Ectodermal cell (in vitro differentiated cells): Measurements from ENCODE around the gene USP49.

ENCODE experiments used
- H3K27ac ChIP-seq: 2 replicates; pipeline ENCODE4 v1.7.0; 2013; ENCODE audit warnings: mild to moderate bottlenecking, low read depth, low read length; ENCODE audit not compliant: insufficient read depth, poor library complexity, severe bottlenecking
- H3K27me3 ChIP-seq: 2 replicates; pipeline ENCODE4 v1.7.0; 2013; ENCODE audit warnings: mild to moderate bottlenecking, low read length; ENCODE audit not compliant: insufficient read depth, control insufficient read depth, poor library complexity, severe bottlenecking
- H3K36me3 ChIP-seq: one replicate; pipeline ENCODE4 v1.7.0; 2013; ENCODE audit warnings: low read length; ENCODE audit not compliant: control insufficient read depth, insufficient read depth
- H3K4me1 ChIP-seq: one replicate; pipeline ENCODE4 v1.7.0; 2013; ENCODE audit warnings: low read length; ENCODE audit not compliant: control insufficient read depth, insufficient read depth
- H3K4me3 ChIP-seq: 2 replicates; pipeline ENCODE4 v1.7.0; 2013; ENCODE audit warnings: low read depth, low read length, control low read depth; ENCODE audit not compliant: insufficient read depth
- H3K9me3 ChIP-seq: 2 replicates; pipeline ENCODE4 v1.7.0; 2013; ENCODE audit warnings: mild to moderate bottlenecking, low read length, moderate library complexity; ENCODE audit not compliant: control insufficient read depth
- WGBS, 2 experiments: methylation state at CpG; one replicate each; pipeline ENCODE4 v1.1.7; 2013; ENCODE audit warnings: missing lambda C conversion rate in 2 of 2; 5-methylcytosine and 5-hydroxymethylcytosine counted together

USP49 gene

DNA sequence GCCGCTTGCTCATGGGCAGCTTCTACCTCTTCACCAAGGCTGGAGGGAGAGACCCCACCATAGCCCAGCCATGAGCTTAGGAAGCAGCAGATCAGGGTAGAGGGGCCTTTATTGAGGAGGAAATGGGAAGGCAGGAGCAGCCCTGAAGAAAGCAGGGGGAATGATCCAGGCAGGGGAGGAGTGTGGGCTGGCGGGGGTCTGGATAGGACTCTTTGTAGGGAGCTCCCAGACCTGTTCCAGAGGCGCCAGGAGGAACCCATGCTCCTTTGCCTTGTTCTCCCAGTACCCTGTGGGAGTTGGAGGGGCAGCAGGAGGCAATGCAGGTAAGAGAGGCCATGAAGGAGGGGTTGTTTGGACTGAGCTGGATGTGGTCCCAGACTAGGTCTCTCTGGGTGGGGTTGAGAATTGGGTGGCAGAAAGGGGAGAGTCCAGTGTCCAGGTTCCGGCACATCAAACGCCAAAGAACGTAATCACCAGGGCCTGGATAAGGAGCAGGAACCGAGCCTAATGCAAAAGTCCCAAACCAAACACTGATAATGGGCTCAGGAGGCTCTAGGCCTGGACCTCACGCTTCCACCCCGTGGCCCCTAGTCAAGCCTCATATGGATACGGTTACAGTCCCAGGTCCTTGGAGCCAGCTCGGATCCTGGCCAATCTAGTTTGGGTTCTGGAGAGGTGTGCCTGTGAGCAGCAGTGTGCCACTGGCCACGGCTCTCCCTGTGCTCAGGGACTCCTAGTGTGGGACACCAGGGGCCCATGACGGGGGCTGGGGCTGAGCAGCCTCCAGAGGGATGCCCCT is 135.9 kb downstream of the USP49 start:
- Histone ChIP-seq H3K27ac (no peak overlapping the region), H3K27me3 (no peaks in the 10 kb centered on the region), H3K36me3 (no peaks in the 10 kb centered on the region), H3K4me3 (no peak overlapping the region), H3K9me3 (no peaks in the 10 kb centered on the region), H3K4me1 (no peaks in the 10 kb centered on the region)
- WGBS, 2 experiments, result 94% methylated on average over 13 of the region's 13 CpGs

DNA sequence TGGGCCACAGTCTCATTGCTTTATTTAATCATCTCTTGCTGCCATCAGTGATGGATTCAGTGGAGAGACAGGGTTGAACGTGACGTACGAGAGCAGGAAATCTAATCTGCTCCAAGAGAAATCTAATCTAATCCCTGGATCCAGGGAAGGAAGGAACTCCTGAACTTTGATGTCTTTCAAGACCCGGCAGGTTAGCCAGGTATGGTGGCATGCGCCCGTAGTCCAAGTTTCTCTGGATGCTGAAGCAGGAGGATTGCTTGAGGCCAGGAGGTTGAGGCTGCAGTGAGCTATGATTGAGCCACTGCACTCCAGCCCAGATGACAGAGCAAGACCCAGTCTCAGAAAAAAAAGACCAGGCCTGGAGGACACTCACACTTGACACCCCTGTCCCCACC is 136.5 kb downstream of the USP49 start:
- H3K36me3 ChIP-seq, result no peaks in the 10 kb centered on the region
- 95 to 96% methylated on average over 6 of the region's 6 CpGs for WGBS, 2 experiments
- H3K9me3 ChIP-seq, result no peaks in the 10 kb centered on the region
- H3K27me3 ChIP-seq, result no peaks in the 10 kb centered on the region
- no peak overlapping the region for H3K4me3 ChIP-seq
- no peaks in the 10 kb centered on the region for H3K4me1 ChIP-seq
- H3K27ac ChIP-seq, result no peak overlapping the region

DNA sequence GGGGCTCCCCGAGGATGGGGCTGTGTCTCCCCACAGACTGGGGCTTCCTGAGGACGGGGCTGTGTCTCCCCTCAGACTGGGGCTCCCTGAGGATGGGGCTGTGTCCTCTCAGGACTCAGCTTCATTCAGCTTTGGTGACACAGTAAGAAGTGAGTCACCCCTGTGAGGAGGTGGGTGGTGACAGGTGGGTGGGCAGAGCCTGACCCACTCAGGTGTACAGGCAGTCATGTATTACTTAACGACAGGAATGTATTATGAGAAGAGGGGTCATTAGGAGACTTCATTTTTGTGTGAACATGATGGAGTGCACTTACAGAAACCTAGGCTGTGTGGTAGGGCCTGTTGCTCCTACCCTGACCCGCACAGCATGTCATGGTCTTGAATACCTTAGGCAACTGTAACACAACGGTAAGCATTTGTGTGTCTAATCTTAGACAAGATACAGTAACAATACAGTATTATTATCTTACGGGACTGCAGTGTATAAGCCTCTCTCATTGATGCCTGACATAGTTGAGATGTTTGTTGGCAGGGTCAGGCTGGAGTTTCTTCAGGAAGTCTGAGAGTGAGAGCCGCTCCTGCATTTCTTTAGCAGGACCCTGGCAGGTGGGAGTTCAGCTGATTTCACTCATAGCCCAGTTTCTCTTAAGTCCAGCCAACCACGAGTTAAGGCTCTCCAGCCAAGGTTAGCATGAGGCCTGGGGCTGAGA is 137.1 kb downstream of the USP49 start:
- Histone ChIP-seq H3K27me3 (no peaks in the 10 kb centered on the region), H3K27ac (no peak overlapping the region), H3K4me1 (no peaks in the 10 kb centered on the region), H3K9me3 (no peaks in the 10 kb centered on the region), H3K4me3 (no peak overlapping the region), H3K36me3 (no peaks in the 10 kb centered on the region)
- 88 to 90% methylated on average over 8 of the region's 8 CpGs for WGBS, 2 experiments

DNA sequence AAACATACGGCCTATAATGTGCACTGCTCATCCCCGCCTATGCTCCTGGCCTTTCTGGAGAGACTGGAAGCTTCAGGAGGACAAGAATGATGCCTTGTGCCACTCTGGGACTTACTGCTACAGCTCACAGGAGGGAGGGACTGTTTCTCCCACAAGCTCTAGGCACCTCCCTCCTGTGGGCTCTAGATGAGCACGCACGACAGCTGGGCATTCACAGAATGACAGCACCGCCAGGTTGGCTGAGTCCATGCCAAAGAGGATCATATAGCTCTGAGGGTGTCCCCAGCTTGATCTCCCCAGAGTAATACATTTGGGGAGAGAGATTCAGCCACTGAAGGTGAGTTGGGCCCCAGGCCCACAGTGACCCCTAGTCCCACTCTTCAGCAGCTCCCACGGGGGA is 137.9 kb downstream of the USP49 start:
- H3K4me1 ChIP-seq, result no peaks in the 10 kb centered on the region
- 93 to 95% methylated on average over 6 of the region's 6 CpGs for WGBS, 2 experiments
- H3K27ac ChIP-seq, result no peak overlapping the region

DNA sequence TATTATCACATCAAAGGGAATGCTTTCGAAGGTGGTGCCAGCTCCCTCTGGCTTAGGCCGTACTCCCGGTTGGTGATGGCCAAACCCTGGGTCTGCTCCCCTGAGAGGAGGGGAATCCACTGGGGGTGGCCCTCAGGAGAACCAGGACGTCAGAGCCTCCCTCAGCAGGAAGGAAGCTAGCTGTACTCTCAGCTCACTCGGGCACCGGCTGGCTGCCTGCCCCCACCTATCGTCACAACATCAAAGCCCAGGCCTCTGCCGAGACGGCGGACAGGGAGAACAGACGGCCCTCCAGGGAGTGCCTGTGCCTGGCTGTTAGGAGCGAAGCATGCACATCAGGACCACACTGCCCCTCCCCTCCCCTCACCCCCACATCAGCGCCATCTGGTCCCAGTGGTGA is 138.8 kb downstream of the USP49 start:
- WGBS, 2 experiments, result 70 to 73% methylated on average over 13 of the region's 13 CpGs
- no peaks in the 10 kb centered on the region for H3K27me3 ChIP-seq
- no peak overlapping the region for H3K27ac ChIP-seq
- H3K36me3 ChIP-seq, result no peaks in the 10 kb centered on the region
- no peak overlapping the region for H3K4me3 ChIP-seq
- H3K9me3 ChIP-seq, result no peaks in the 10 kb centered on the region
- no peaks in the 10 kb centered on the region for H3K4me1 ChIP-seq

More for the DNA sequence above, 137.9 kb downstream of the USP49 start:
- no peaks in the 10 kb centered on the region for H3K27me3 ChIP-seq
- no peaks in the 10 kb centered on the region for H3K36me3 ChIP-seq
- no peaks in the 10 kb centered on the region for H3K9me3 ChIP-seq
- H3K4me3 ChIP-seq, result no peak overlapping the region

DNA sequence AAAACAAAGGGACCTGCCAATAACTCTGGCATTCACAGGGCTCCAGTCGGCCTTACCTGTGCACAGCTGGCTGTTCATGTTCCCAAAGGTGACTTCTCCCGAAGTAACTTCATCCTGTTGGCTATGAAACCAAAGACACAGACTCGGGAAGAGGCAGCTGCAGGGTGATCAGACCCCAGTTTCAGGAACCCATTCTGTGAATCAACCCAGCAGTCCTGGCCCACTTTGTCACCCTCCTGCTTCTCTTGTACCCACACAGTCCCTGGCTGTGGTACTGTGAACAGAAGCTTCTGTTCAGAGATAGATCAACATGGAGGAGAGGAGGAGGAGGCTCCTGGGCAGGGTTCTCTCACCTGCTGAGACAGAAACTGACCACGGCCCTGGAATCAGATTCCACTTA is 139.3 kb downstream of the USP49 start:
- WGBS, 2 experiments, result 83 to 86% methylated on average over 4 of the region's 4 CpGs
- H3K27me3 ChIP-seq, result no peaks in the 10 kb centered on the region
- no peaks in the 10 kb centered on the region for H3K4me1 ChIP-seq

DNA sequence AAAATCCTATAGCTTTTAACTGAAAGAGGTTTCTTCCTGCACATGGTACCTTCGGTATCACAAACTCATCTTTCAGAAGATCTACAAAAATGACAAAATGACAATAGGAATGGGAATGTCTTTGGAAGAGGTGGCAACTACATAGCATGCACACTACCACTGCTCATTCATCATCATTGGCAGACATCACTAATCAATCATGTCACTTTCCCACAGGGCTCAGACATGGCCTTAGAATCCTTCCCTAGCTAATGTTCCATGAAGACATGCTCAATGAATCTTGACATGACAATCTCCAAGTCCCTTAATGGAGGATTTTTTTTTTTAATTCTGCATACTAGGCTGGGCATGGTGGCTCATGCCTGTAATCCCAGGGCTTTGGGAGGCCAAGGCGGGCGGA is 144.8 kb downstream of the USP49 start:
- 71 to 93% methylated on average over 3 of the region's 3 CpGs for WGBS, 2 experiments
- H3K27me3 ChIP-seq, result no peaks in the 10 kb centered on the region
- no peaks in the 10 kb centered on the region for H3K36me3 ChIP-seq
- no peak overlapping the region for H3K27ac ChIP-seq
- no peaks in the 10 kb centered on the region for H3K4me1 ChIP-seq
- H3K9me3 ChIP-seq, result no peaks in the 10 kb centered on the region
- no peak overlapping the region for H3K4me3 ChIP-seq

More for the DNA sequence above, 139.3 kb downstream of the USP49 start:
- no peaks in the 10 kb centered on the region for H3K36me3 ChIP-seq
- no peaks in the 10 kb centered on the region for H3K9me3 ChIP-seq
- no peak overlapping the region for H3K27ac ChIP-seq
- H3K4me3 ChIP-seq, result no peak overlapping the region

DNA sequence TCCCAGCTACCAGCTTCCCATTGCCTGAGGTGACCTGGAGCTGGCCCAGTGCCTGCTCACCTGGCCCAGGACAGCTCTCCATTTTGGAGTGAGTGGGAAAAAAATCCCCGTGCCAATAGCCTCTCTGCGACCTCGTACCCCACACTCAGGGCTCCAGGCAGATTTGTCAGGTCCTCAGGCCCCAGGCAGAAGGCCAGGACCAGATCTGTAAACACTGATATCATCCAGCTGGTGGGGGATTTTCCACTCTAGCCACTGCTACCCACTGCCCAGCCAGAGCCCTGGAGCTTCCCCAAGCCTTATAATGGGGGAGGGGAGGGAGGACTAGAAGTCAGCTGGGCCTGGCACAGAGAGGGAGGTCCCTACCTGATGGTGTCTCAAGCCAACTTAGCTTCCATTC is 146.6 kb downstream of the USP49 start:
- H3K9me3 ChIP-seq, result no peaks in the 10 kb centered on the region
- H3K4me3 ChIP-seq, result no peak overlapping the region
- no peaks in the 10 kb centered on the region for H3K27me3 ChIP-seq
- no peak overlapping the region for H3K27ac ChIP-seq
- H3K36me3 ChIP-seq, result no peaks in the 10 kb centered on the region
- no peaks in the 10 kb centered on the region for H3K4me1 ChIP-seq
- WGBS, 2 experiments, result 89 to 94% methylated on average over 3 of the region's 3 CpGs

DNA sequence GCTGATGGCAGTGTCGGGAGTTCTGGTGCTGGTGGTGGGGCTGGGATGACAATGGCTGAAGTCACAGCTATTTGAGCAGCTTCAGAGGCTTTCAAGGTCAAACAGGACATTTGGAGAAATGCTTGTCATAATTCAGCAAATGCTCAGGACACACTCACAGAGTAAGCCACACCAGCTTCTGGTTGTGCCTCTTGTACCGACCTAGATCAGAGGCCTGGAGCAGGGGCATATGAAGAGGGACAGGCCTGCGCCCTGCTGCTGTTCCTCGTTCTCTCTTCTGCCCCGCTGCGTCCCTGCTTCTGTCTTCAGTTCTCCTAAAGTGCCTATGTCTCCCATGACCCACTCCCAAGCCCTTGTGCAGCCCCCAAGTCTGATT is 147.1 kb downstream of the USP49 start:
- no peaks in the 10 kb centered on the region for H3K36me3 ChIP-seq
- no peaks in the 10 kb centered on the region for H3K27me3 ChIP-seq
- WGBS, 2 experiments, result 94 to 95% methylated on average over 6 of the region's 6 CpGs
- no peak overlapping the region for H3K4me3 ChIP-seq
- H3K27ac ChIP-seq, result no peak overlapping the region
- H3K9me3 ChIP-seq, result no peaks in the 10 kb centered on the region
- no peaks in the 10 kb centered on the region for H3K4me1 ChIP-seq

DNA sequence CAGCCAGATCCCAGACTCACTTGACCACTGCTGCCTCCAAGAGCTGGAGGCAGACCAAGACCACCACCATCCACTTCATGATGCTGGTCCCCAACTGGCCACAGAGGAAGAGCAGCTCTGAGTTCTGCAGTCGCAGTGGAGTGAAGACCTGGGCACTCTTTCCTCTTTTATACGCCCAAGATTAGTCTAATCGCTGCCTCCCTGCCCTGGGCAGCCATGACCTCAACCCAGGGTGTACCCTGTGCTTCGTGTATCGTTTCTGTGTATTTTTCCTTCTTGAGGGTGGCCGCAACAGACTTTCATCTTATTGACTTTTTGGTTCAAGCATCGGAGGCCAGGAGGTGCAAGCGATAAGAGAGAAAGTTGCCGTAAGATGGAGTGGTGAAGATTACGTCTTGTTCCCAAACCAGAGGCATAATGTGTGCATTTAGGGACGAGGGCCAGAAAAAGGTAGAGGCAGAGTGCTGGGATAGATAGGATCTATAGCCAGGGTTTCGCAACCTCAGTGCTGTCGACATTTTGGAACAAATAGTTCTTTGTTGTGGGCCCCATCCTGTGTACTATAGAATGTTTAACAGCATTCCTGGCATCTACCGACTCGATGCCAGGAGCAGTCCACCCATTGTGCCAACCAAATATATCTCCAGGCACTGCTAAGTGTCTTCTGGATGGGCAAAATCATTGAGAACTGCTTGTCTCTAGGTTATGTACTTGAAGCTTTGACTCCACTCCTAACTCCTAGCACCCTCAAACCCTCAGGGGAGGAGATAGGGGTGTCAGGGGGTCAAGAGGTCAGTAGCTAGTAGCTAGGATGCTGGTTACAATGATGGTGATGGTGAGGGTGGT is 147.7 kb downstream of the USP49 start, which contains the start of gene PGC:
TSS of gene PGC (minus strand) at position 142 of the 846 bp plus-strand sequence. CDS start at position 79, 63 bp downstream.
- WGBS, 2 experiments, result 94% methylated on average over 15 of the region's 15 CpGs
- no peaks in the 10 kb centered on the region for H3K27me3 ChIP-seq

More for the DNA sequence above, 147.7 kb downstream of the USP49 start, which contains the start of gene PGC:
- no peaks in the 10 kb centered on the region for H3K9me3 ChIP-seq
- H3K36me3 ChIP-seq, result no peaks in the 10 kb centered on the region
- no peak within 1 kb of the TSS for H3K4me3 ChIP-seq
- H3K27ac ChIP-seq, result no peak within 1 kb of the TSS
- no peaks in the 10 kb centered on the region for H3K4me1 ChIP-seq
